Iris pigment epithelial cell (primary cell): Measurements from ENCODE around the gene UNCX.

Source experiments
- DNase-seq: peaks from one replicate; pipeline ENCODE4 v3.0.0-alpha.2; 2011; ENCODE audit warnings: low read depth

UNCX gene

DNA sequence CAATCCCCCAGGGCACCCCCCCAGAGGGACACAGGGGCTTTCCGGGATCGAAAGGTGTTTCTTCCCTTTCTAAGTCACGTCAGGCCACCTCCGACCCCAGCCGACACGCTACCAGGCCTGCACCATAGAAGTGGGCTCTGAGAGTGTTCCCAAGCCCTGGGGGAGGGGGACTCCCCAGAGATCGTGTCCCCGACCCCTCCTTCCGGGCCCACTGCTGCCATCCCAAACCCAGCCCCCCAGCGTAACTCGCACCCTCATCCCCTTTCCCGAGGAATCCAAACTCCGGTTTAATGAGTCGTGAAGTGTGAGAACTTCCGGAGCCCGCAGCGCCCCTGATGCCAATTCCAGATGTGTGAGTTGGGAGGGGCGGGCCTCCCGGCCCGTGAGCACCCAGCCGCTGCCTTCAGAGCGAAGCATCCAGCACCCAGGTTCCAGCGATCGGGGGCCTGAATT, 11.3 kb downstream of the UNCX start:
- DNase-seq = no peak

- no peak for DNase-seq
Measured at GRCh38 chr7:1244700-1245523, 12.2 kb downstream of the UNCX start.

- DNase-seq = no peak
Measured at GRCh38 chr7:1245524-1246050, 12.9 kb downstream of the UNCX start.

GRCh38 chr7:1246160-1246870, 13.6 kb downstream of the UNCX start:
- no peak for DNase-seq

- DNase-seq = no peak
Measured at GRCh38 chr7:1246871-1247526, 14.3 kb downstream of the UNCX start.

GRCh38 chr7:1247527-1248041, 14.9 kb downstream of the UNCX start:
- no peak for DNase-seq

GRCh38 chr7:1248143-1248915, 15.7 kb downstream of the UNCX start:
- DNase-seq = no peak

DNA sequence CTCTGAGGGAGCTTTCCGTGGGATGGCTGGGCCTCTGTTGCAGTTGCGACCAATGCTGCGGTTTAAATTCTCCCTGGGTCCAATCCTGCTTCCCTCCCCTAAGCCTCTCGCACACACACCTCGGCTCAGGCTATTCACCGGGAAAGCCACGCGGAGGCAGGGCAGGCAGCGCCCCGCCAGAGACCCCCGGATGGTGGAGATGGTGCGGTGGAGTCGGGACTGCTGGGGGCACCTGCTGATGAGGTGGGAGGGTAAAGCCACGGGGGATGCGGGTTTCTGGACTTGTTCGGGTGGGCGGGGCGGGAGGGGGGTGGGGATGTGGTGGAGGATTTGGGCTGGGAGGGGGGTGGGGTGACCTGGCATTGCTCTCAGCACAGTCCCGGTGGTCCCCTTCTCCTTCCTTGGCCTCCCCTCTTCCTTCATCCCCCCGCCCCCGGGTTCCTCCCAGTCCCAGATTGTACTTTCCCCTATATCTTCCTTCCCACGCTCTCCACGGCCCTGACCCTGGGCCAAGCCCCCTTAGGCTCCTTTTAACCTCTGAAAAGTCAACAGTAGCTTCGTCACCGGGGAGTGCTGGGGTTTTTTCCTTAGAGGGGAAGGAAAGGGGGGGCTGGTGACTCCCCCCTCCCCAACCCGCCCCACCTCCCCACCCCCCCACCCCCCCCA, 16.4 kb downstream of the UNCX start:
- DNase-seq = no peak

DNA sequence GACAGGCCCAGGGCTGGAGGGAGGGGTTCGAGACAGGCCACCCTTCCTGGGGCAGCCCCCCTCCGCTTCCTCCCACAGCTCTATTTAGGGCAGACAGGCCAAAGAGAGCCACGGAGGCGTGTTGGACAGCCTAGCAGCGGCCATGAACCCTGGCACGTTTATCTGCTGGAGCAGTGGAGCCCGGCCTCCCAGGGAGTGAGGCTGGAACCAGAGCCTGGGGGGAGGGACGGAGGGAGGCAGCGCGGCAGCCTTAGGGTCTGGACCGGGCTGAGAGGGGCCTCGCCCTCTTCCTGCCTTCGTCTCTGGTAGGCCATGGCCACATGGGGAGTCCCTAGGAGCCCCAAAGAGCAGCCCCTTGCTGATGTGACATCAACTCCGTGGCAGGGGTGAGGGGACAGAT, 17.1 kb downstream of the UNCX start:
- DNase-seq = no peak

GRCh38 chr7:1250901-1251300, 18.2 kb downstream of the UNCX start:
- DNase-seq = no peak

DNA sequence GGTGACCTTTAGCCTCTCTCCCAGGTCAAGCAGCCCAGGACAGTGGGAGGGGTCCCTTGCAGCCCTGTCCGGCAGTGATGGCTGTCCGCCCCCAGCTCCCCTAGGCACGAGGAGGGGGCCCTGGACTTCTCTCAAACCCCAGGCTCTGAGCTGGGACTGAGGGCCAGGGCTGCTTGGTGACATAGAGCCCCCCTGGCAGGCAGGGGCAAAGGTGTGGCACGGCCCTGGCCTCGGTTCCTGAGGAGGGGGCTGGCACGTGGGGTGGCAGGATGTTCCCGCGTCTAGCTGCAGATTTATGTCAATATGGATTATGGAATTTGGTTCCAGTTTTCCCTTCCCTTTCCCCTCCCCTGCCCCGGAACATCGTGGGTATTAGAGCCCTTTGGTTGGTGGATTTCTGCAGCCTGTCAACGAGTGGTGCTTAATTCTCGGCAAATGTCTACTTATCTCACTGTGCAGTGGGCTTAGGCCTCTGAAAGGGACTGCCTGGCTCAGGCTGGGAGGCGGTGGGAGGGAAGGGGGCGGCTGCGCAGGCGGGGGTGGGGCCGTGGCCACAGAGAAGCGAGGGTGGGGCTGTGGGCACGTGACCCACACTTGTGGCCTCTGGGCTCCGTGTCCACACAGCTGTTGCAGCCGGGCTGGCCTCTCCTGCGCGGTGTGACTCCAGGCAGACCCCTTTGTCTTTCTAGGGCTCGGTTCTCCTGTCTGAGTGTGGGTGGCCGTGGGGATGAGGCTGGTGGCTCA, 19.3 kb downstream of the UNCX start:
- DNase-seq = no peak

DNA sequence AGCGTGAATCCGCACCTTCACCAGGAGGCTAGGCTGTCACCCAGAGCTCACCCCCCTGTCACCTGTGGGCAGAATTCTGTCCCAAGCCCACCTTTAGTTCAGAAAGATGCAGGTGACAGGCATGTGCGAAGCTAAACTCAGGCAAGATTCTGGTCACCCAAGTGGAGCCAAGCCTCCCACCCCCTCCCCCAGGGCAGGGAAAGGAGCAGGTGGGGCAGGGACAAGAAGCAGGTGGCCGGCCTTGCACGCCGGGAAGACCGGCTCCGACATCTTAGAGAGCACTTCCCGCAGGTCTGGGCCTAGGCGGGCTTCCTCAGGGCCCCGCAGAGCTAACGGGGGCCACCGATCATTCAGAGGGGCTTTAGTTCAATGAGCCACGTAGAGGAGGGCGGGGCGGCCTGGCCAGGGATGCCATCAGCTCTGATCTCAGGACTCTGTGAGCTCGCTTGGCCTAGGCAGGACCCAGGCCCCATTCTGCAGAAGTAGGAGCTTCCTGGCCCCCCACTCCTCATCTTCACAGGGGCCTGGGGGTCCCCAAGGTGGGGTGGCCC, 19.9 kb downstream of the UNCX start:
- DNase-seq = no peak

DNA sequence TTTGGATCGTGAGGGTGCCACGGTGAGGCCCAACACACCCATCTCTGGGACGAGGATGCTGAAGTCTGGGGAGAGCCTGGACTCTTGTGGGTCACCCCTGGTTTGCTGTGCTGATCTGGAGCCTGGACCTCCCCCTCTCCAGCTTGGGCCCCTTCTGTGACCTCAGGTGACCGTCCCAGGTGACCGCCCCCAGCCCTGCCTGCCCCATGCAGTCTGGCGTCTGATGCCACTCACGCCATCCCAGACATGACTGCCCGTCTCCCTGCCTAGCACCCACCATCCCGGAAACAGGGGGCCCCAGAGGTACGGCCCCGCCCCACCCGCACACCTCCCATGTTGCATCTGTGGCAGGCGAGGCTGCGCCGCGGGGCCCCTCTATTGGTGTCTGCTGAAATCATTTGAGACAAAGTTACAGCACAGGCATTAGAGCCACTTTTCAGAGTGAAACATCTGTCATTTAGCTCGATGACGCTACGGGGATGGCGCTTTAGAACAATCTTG, 21.1 kb downstream of the UNCX start:
- DNase-seq = no peak

- no peak for DNase-seq
Measured at GRCh38 chr7:1254281-1255079, 21.8 kb downstream of the UNCX start.

DNA sequence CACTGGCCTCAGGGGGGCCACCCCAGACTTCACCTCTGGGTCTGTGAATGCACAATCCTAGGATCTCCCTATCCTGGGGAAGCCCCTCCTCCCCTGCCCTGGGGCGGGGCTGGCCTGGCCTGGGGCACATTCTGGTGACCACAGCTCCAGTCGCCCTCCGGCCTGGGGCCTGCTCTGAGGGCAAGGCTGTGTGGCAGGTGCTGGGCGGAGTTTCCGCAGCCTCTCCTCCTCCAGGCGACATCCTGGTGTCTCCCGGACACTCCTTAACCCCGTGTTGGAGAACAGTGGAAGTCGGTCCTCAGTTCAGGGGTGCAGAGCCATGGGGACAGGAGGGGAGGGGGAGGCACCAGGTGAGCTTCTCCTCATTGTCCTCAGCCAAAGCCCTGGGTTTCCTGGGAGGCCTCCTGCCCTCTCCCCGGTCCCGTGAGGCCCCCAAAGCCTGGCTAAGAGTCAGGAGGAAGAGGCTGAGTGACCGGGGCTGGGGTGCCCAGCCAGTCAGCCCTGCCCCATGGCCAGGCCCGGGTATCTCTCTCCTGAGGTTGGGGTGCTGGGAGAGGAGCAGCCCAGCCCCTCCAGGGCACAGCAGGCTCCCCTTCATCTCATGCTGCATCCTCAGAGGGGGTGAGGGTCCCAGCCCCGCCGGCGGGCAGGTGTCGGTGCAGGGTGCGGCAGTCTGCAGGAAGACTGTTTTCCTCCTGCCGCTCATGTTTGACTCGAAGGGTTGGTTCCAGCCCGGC, 22.6 kb downstream of the UNCX start:
- DNase-seq = no peak

DNA sequence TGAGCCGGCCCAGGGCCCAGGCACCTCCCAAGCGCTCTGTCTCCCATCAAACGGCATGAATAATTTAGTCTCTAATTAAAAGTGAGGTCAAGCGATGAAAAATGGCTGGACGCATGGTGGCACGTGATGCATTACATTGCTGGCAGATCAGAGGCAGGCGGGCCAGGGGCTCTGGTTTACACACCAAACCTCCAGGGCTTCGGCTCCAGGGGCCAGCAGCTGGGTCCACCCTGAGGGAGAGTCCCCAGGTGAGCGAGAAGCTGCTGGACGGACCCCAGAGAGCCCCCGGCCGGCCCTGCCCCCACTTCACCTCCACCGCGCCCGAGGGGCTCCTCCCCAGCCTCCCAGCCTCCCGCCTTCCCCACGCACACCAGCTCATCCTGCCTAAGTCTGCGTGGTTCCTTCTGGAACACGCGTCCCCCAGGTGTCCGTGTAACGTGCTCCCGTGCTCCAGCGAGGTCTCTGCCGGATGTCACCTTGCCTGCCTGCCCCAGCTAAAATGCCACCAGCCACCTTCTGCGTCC, 23.2 kb downstream of the UNCX start:
- DNase-seq = no peak

- no peak for DNase-seq
Measured at GRCh38 chr7:1256621-1257020, 23.9 kb downstream of the UNCX start.

GRCh38 chr7:1257221-1257620, 24.5 kb downstream of the UNCX start:
- no peak for DNase-seq
